HepG2 (cell line): ENCODE measurements around the gene POLR1H. TPM values are rescaled to one million over a fixed set of nuclear protein-coding genes. Genes with fewer than 3 reads are reported as not detected.

Experiments used
- ATAC-seq: fragments of 200-7000 bp; cut with Tn5 transposase; 3 replicates; pipeline ENCODE4 v1.9.1; 2020; ENCODE audit warnings: mild to moderate bottlenecking, moderate library complexity
- BruUV-seq: library from RNA; stranded (reverse); fragments of 400-500 nt; replicated peaks from 2 replicates; lab custom pipeline; 2021; lab: Mats Ljungman, UMichigan
- CTCF ChIA-PET: fragments of 300-600 bp; formaldehyde crosslinking; extraction: SDS; loops from one replicate; lab custom pipeline; 2021; ENCODE audit warnings: low total read pairs, inconsistent platforms, low intra/inter-chr PET ratio; lab: Yijun Ruan, JAX
- POLR2A ChIA-PET: fragments of 350-600 bp; sonication (Branson Sonifier 250); formaldehyde crosslinking; loops from one replicate; lab custom pipeline; 2020; ENCODE audit warnings: antibody characterized with exemption, inconsistent platforms; lab: Yijun Ruan, JAX
- DNase-seq: peaks from one replicate; pipeline ENCODE4 v3.0.0-alpha.2; 2015; ENCODE audit warnings: low spot score
- FAIRE-seq: peaks from 3 replicates; lab custom pipeline; 2011; peaks lifted over from hg19 to GRCh38; lab: Jason Lieb, UNC
- H2AFZ ChIP-seq: one replicate; pipeline ENCODE4 v1.6.1; 2011; ENCODE audit warnings: low read length, inconsistent platforms
- H3K27ac ChIP-seq: fragments of 300-600 bp; 3 replicates; pipeline ENCODE4 v1.8.0; 2011; ENCODE audit warnings: mixed run types, mild to moderate bottlenecking, mixed read lengths, low read length, inconsistent platforms; ENCODE audit not compliant: insufficient read depth; ENCODE audit errors: extremely low read length
- H3K27me3 ChIP-seq, 2 experiments: fragments of 200-600 bp in 1 of 2; 2 replicates in 1 of 2; 3 replicates in 1 of 2; pipeline versions ENCODE4 v1.6.0 to v1.8.0; 2011; ENCODE audit warnings: low read length in 2 of 2, mild to moderate bottlenecking in 2 of 2, moderate library complexity in 2 of 2, inconsistent platforms in 1 of 2; ENCODE audit not compliant: insufficient read depth in 2 of 2, control insufficient read depth in 1 of 2
- H3K36me3 ChIP-seq, 2 experiments: fragments of 200-600 bp in 1 of 2; replicated peaks in 1 of 2; 2 replicates in 1 of 2; 3 replicates in 1 of 2; pipeline versions ENCODE4 v1.5.1 to v1.8.0; 2011; ENCODE audit warnings: low read length in 2 of 2, inconsistent platforms in 1 of 2; ENCODE audit not compliant: insufficient read depth in 2 of 2, control insufficient read depth in 1 of 2
- H3K4me1 ChIP-seq: 2 replicates; pipeline ENCODE4 v1.5.1; 2012; ENCODE audit warnings: low read length, inconsistent platforms; ENCODE audit not compliant: insufficient read depth
- H3K4me2 ChIP-seq: 2 replicates; pipeline ENCODE4 v1.6.0; 2011; ENCODE audit warnings: low read depth, low read length, inconsistent platforms
- H3K4me3 ChIP-seq, 3 experiments: fragments of 200-600 bp in 1 of 3; sonication (generic), shearing (Covaris generic) in 1 of 3; replicated peaks in 1 of 3; 2 replicates each; pipeline ENCODE4 v1.5.1; 2011 to 2016; ENCODE audit warnings: low read length in 3 of 3, inconsistent platforms in 2 of 3, low read depth in 2 of 3, mild to moderate bottlenecking in 2 of 3, control low read depth in 1 of 3, mixed read lengths in 1 of 3; ENCODE audit not compliant: insufficient read depth in 1 of 3
- H3K79me2 ChIP-seq: one replicate; pipeline ENCODE4 v1.6.1; 2011; ENCODE audit warnings: low read length, inconsistent platforms; ENCODE audit not compliant: insufficient read depth
- H3K9ac ChIP-seq: 2 replicates; pipeline ENCODE4 v1.6.0; 2011; ENCODE audit warnings: mild to moderate bottlenecking, low read depth, low read length, inconsistent platforms; ENCODE audit not compliant: insufficient read depth
- H3K9me3 ChIP-seq: 2 replicates; pipeline ENCODE4 v1.5.1; 2012; ENCODE audit warnings: mild to moderate bottlenecking, low read length
- H4K20me1 ChIP-seq: 2 replicates; pipeline ENCODE4 v1.6.0; 2011; ENCODE audit warnings: inconsistent platforms, mild to moderate bottlenecking, low read length, moderate library complexity; ENCODE audit not compliant: insufficient read depth
- ATF7-NPFF ChIP-seq: sonication (generic); formaldehyde crosslinking; IDR thresholded peaks from 2 replicates; pipeline ENCODE4 v1.8.1; 2023; ENCODE audit warnings: mild to moderate bottlenecking, low read depth, missing genetic modification reagents, moderate library complexity
- FUBP1 ChIP-seq: sonication (generic); formaldehyde crosslinking; IDR thresholded peaks from 2 replicates; pipeline ENCODE4 v1.5.1; 2020; ENCODE audit warnings: missing genetic modification reagents, mild to moderate bottlenecking, borderline replicate concordance
- GABPA ChIP-seq, 2 experiments: IDR thresholded peaks; 2 replicates each; pipeline ENCODE4 v1.6.1; 2011 to 2016; ENCODE audit warnings: low read depth in 2 of 2, low read length in 1 of 2, missing biosample characterization in 1 of 2, missing genetic modification characterization in 1 of 2
- HDAC1 ChIP-seq: sonication (generic); formaldehyde crosslinking; IDR thresholded peaks from 2 replicates; pipeline ENCODE4 v1.5.1; 2020; ENCODE audit warnings: mild to moderate bottlenecking, missing genetic modification reagents
- KDM5B ChIP-seq: sonication (generic); formaldehyde crosslinking; IDR thresholded peaks from 2 replicates; pipeline ENCODE4 v1.4.0; 2020; ENCODE audit warnings: missing genetic modification reagents, mild to moderate bottlenecking, borderline replicate concordance
- KLF12 ChIP-seq: sonication (generic); formaldehyde crosslinking; IDR thresholded peaks from 2 replicates; pipeline ENCODE4 v1.4.0; 2020; ENCODE audit warnings: missing genetic modification reagents, borderline replicate concordance
- MEIS2 ChIP-seq: sonication (generic); formaldehyde crosslinking; IDR thresholded peaks from 2 replicates; pipeline ENCODE4 v1.9.0; 2021; ENCODE audit warnings: mild to moderate bottlenecking, missing genetic modification reagents
- MZF1 ChIP-seq: sonication (generic); formaldehyde crosslinking; IDR thresholded peaks from 2 replicates; pipeline ENCODE4 v1.8.1; 2023; ENCODE audit warnings: mild to moderate bottlenecking, missing genetic modification reagents, borderline replicate concordance
- PCBP2 ChIP-seq: fragments of 200-400 bp; formaldehyde crosslinking; optimal IDR thresholded peaks from 2 replicates; pipeline ENCODE3; 2018; ENCODE audit warnings: low read length, low read depth; ENCODE audit not compliant: poor library complexity, severe bottlenecking
- SOX5 ChIP-seq: IDR thresholded peaks from 2 replicates; pipeline ENCODE4 v1.6.1; 2016; ENCODE audit warnings: borderline replicate concordance
- SUZ12 ChIP-seq: fragments of 150-350 bp; IDR thresholded peaks from 2 replicates; pipeline ENCODE4 v1.6.1; 2014; ENCODE audit warnings: low read depth, low read length
- TBP ChIP-seq: sonication (generic); formaldehyde crosslinking; IDR thresholded peaks from 2 replicates; pipeline ENCODE4 v1.5.0; 2020; ENCODE audit warnings: missing genetic modification reagents
- ZFP36L1 ChIP-seq: sonication (generic); formaldehyde crosslinking; IDR thresholded peaks from 2 replicates; pipeline ENCODE4 v1.8.0; 2022; ENCODE audit warnings: mild to moderate bottlenecking, missing genetic modification reagents, moderate library complexity
- ZNF20 ChIP-seq: sonication (generic); formaldehyde crosslinking; IDR thresholded peaks from 2 replicates; pipeline ENCODE4 v1.4.0; 2020; ENCODE audit warnings: mild to moderate bottlenecking, moderate library complexity, missing genetic modification reagents
- ZNF256 ChIP-seq: sonication (generic); formaldehyde crosslinking; conservative IDR thresholded peaks from 2 replicates; pipeline ENCODE4 v1.4.0; 2020; ENCODE audit warnings: missing genetic modification reagents
- ZNF383 ChIP-seq: sonication (generic); formaldehyde crosslinking; IDR thresholded peaks from 2 replicates; pipeline ENCODE4 v1.4.0; 2020; ENCODE audit warnings: missing genetic modification reagents, mild to moderate bottlenecking, borderline replicate concordance
- ZNF543 ChIP-seq: sonication (generic); formaldehyde crosslinking; IDR thresholded peaks from 2 replicates; pipeline ENCODE4 v1.4.0; 2020; ENCODE audit warnings: mild to moderate bottlenecking, missing genetic modification reagents
- ZNF616 ChIP-seq: sonication (generic); formaldehyde crosslinking; IDR thresholded peaks from 2 replicates; pipeline ENCODE4 v1.5.0; 2020; ENCODE audit warnings: low read depth, mild to moderate bottlenecking, missing genetic modification reagents
- WGBS: methylation state at CpG from one replicate; pipeline ENCODE4 v1.1.6; 2017; ENCODE audit warnings: low lambda C conversion rate; 5-methylcytosine and 5-hydroxymethylcytosine counted together
- in situ Hi-C: cut with HindIII; loops from 2 replicates; pipeline ENCODE4 v1.10.0; 2017; ENCODE audit warnings: low pct_unique_long_range_greater_than_20kb; ENCODE audit not compliant: extremely low pct_ligation_motif_present
- intact Hi-C: fragments of 100-400 bp; cut with micrococcal nuclease; formaldehyde crosslinking; loops from one replicate; pipeline ENCODE4 v1.10.0; 2022; ENCODE audit not compliant: unreplicated experiment
- polyA plus RNA-seq, 8 experiments: library from polyadenylated mRNA; depleted of rRNA in 3 of 8; stranded (reverse) in 7 of 8; unstranded in 1 of 8; fragments of >200 nt; fragmentation: Illumina TruSeq in 4 of 8; extraction: Trizol in 4 of 8; gene quantifications; 2 replicates each; pipeline versions ENCODE4 v1.2.1 to v1.2.3, GENCODE V29; 2011 to 2016; ENCODE audit warnings: low read depth in 4 of 8, missing spikeins in 1 of 8, mixed read lengths in 1 of 8; ENCODE audit not compliant: insufficient read depth in 1 of 8
- total RNA-seq, 5 experiments: library from RNA; depleted of rRNA; stranded (reverse); fragments of >200 nt; fragmentation: Illumina TruSeq; extraction: Trizol; gene quantifications; 2 replicates each; pipeline ENCODE4 v1.2.3, GENCODE V29; 2016; ENCODE audit warnings: low read depth in 1 of 5
- TF ChIP-seq, protein P1 (sequence below): sonication (generic); formaldehyde crosslinking; IDR thresholded peaks from 2 replicates; pipeline ENCODE4 v1.8.0; 2022; ENCODE audit warnings: mild to moderate bottlenecking, missing genetic modification reagents, moderate library complexity

Gene POLR1H
- total and polyA plus RNA-seq, 2 of the 13 experiments (the other 11 are each of a cell fraction or from before 2014, with no cell fraction given), result 61.4 to 79.8 TPM

- no peaks in the 10 kb centered on the region for H3K36me3 ChIP-seq
- TF ChIP-seq ZNF616 (no peak; the same call in 1 of the 2 replicates), TBP (CRISPR knock-in tag) (no peak), ATF7-NPFF (CRISPR knock-in tag) (peak; percentile 52; the same call in 1 of the 2 replicates), ZNF20 (peak; percentile 82; the same call in 1 of the 2 replicates), ZNF543 (CRISPR knock-in tag) (peak; percentile 75; the same call in 1 of the 2 replicates), KLF12 (CRISPR knock-in tag) (peak; percentile 88), MZF1 (CRISPR knock-in tag) (0 out of 2 replicates have a peak, but pooled peaks have one; percentile 50), ZNF383 (CRISPR knock-in tag) (no peak; the same call in 1 of the 2 replicates), KDM5B (peak; percentile 91), PCBP2 (no peak), FUBP1 (CRISPR knock-in tag) (no peak), ZFP36L1 (peak; percentile 88; the same call in 1 of the 2 replicates), HDAC1 (CRISPR knock-in tag) (no peak; the same call in 1 of the 2 replicates), SUZ12 (no peak), GABPA (IDR thresholded peaks at IDR 0.05; ENCODE audit: low read depth, low read length) (no peak), GABPA (CRISPR knock-in tag; IDR thresholded peaks at IDR 0.05; ENCODE audit: low read depth) (peak; percentile 61), SOX5 (peak; percentile 62; the same call in 1 of the 2 replicates), ZNF256 (CRISPR knock-in tag) (0 out of 2 replicates have a peak, but pooled peaks have one; percentile 89), MEIS2 (CRISPR knock-in tag) (0 out of 2 replicates have a peak, but pooled peaks have one; percentile 24)
- TF ChIP-seq, protein P1, sequence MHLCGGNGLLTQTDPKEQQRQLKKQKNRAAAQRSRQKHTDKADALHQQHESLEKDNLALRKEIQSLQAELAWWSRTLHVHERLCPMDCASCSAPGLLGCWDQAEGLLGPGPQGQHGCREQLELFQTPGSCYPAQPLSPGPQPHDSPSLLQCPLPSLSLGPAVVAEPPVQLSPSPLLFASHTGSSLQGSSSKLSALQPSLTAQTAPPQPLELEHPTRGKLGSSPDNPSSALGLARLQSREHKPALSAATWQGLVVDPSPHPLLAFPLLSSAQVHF (CRISPR knock-in tag), result no peak
Observed at GRCh38 chr6:30101444-30102413, 40.7 kb downstream of the POLR1H start.

More at GRCh38 chr6:30101444-30102413, 40.7 kb downstream of the POLR1H start:
- intact Hi-C loops (loop anchor here (2.0 kb wide), 1 partner anchor 35 kb away; the partner anchor contains the start of gene PPP1R11), in situ Hi-C loops (loop anchor here (5.0 kb wide), 1 partner anchor 71 kb away; no protein-coding TSS in a partner anchor)
- Histone ChIP-seq H4K20me1 (no peaks in the 10 kb centered on the region), H3K27ac (peak overlapping the region; percentile 79), H3K4me1 (peaks cover 70% of the 10 kb centered on the region), H3K4me2 (peak overlapping the region; percentile 96), H3K9ac (peak overlapping the region; percentile 79), H3K9me3 (no peaks in the 10 kb centered on the region), H3K4me3 (peak overlapping the region; percentile 63 to 77 (median 71)), H3K27me3 (no peaks in the 10 kb centered on the region; a peak in 1 of 5 replicates), H3K79me2 (peaks cover 9% of the 10 kb centered on the region), H2AFZ (no peak overlapping the region)
- DNase-seq (peak; percentile 90), FAIRE-seq (peak; percentile 74), ATAC-seq (peak; percentile 88)
- ChIA-PET POLR2A (interaction anchor here (0.6 to 3.1 kb wide), 26 partner anchors 9 to 225 kb away, joined by 3 to 35 read pairs (median 6); partner anchors contain the start of genes POLR1H, PPP1R11, TRIM15 and TRIM26), CTCF (interaction anchor here (3.4 to 6.0 kb wide), 2 partner anchors 29 to 68 kb away, joined by 46 to 140 read pairs; no protein-coding TSS in a partner anchor)
- TSS peak; percentile 91 for BruUV-seq
- under 1% methylated on average over 27 of the region's 51 CpGs for WGBS
